Measurements from ENCODE around the gene NDUFAF2. TPM values are rescaled to one million over a fixed set of nuclear protein-coding genes. Genes with fewer than 3 reads are reported as not detected.

Gene NDUFAF2, protein sequence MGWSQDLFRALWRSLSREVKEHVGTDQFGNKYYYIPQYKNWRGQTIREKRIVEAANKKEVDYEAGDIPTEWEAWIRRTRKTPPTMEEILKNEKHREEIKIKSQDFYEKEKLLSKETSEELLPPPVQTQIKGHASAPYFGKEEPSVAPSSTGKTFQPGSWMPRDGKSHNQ
- 43.4 and 44.5 TPM in 2 replicates for total RNA-seq (2022)
- Bru-seq, nascent RNA = percentile 77 among the genes with signal in this experiment
- percentile 53 among the genes with signal in this experiment for BruChase-seq, experiment 1, labeled RNA remaining after a 6-hour chase
- percentile 52 among the genes with signal in this experiment for BruChase-seq, experiment 2, labeled RNA remaining after a 2-hour chase
- long read RNA-seq, transcript NDUFAF2-201 (4 exons, 719 nt) = major isoform, 91 of 116 reads
- long read RNA-seq, partial matches to known transcripts = 1 of 116 reads
- long read RNA-seq, other reads (novel, unspliced or antisense) = 21 of 116 reads

DNA sequence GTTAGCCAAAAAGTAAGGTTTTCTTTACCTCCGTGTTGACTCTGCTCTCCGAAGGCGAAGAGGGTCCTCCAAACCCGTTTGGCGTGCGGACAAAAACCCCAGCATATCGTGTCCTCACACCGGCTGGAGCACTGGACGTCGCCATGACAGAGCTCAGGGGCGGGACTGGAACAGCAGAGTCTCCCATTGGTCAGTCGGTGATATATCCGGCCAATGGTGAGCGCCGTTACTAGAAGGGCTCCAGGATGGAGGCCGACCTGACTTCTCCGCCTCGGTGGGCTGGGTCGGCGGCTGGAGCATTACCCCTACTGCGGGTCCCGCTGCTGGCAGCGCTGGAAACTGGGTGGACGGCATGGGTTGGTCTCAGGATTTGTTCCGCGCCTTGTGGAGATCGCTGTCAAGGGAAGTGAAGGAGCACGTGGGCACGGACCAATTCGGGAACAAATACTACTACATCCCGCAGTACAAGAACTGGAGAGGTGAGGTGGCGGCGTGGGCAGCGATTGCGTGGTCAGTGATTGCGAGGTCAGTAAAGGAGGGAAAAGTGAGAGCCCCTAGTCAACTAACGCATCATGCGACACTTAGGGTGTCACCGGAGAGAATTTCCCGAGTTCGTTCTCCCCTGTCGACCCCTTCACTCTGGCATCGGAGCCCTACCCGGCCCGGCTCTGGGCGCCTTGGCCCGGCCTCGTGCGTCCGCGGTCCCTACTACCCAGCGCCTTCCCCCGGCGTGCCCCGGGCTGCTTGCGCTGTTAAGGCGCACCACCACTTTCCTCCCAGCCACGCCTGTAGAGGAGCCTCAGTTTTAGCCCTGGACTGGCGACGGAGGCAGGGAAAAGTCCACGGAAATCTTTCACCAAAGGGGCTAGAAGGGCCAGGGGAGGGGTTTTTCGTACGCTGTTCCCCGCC lies at the start of gene NDUFAF2, which contains the start of gene ERCC8:
TSS of gene NDUFAF2 (plus strand) at position 302 of the 909 bp plus-strand sequence. CDS start at position 353, 51 bp downstream.
TSS of gene ERCC8 (minus strand) at position 167 of the 909 bp plus-strand sequence. CDS start at position 105, 62 bp downstream.
- no TSS peak for BruUV-seq (replicated peaks)
- CTCF ChIA-PET = interaction anchor here (0.5 to 1.6 kb wide), 3 partner anchors 14 to 997 kb away, joined by 3 to 4 read pairs (median 3); no protein-coding TSS in a partner anchor
- Mint-ChIP-seq H3K9me3 (ENCODE audit: low read depth, unreplicated experiment) (no peaks in the 10 kb centered on the region), H3K27me3 (ENCODE audit: unreplicated experiment) (no peaks in the 10 kb centered on the region), H3K27ac (ENCODE audit: unreplicated experiment) (no peak within 1 kb of the TSS), H3K4me3 (ENCODE audit: low read depth, unreplicated experiment) (no peak within 1 kb of the TSS), H3K4me1 (ENCODE audit: low read depth, unreplicated experiment) (peaks cover 7% of the 10 kb centered on the region), H3K36me3 (ENCODE audit: insufficient read depth, unreplicated experiment) (no peaks in the 10 kb centered on the region)
- TF ChIP-seq CTCF (IDR thresholded peaks at IDR 0.05; ENCODE audit: unreplicated experiment) = no peak
- intact Hi-C loops (cut with micrococcal nuclease; ENCODE audit: unreplicated experiment) = no loop called here
- peak; percentile 90 for DNase-seq

GRCh38 chr5:60896991-60897390 lies 48.0 kb upstream of the NDUFAF2 start:
- Mint-ChIP-seq H3K27ac (ENCODE audit: unreplicated experiment) (no peak overlapping the region), H3K9me3 (ENCODE audit: low read depth, unreplicated experiment) (no peaks in the 10 kb centered on the region), H3K36me3 (ENCODE audit: insufficient read depth, unreplicated experiment) (peaks cover 4% of the 10 kb centered on the region), H3K4me1 (ENCODE audit: low read depth, unreplicated experiment) (no peaks in the 10 kb centered on the region), H3K27me3 (ENCODE audit: unreplicated experiment) (no peaks in the 10 kb centered on the region), H3K4me3 (ENCODE audit: low read depth, unreplicated experiment) (no peak overlapping the region)
- intact Hi-C loops (cut with micrococcal nuclease; ENCODE audit: unreplicated experiment) = no loop called here
- CTCF ChIA-PET = no interaction called here
- no peak for DNase-seq
- BruUV-seq (replicated peaks) = no TSS peak
- no peak for TF ChIP-seq CTCF (IDR thresholded peaks at IDR 0.05; ENCODE audit: unreplicated experiment)

- H3K27me3 Mint-ChIP-seq (ENCODE audit: unreplicated experiment) = no peaks in the 10 kb centered on the region
- CTCF ChIA-PET = no interaction called here
- no peak for DNase-seq
- no peak overlapping the region for H3K4me3 Mint-ChIP-seq (ENCODE audit: low read depth, unreplicated experiment)
- no peak overlapping the region for H3K27ac Mint-ChIP-seq (ENCODE audit: unreplicated experiment)
- no peaks in the 10 kb centered on the region for H3K4me1 Mint-ChIP-seq (ENCODE audit: low read depth, unreplicated experiment)
- intact Hi-C loops (cut with micrococcal nuclease; ENCODE audit: unreplicated experiment) = no loop called here
- TF ChIP-seq CTCF (IDR thresholded peaks at IDR 0.05; ENCODE audit: unreplicated experiment) = no peak
- no peaks in the 10 kb centered on the region for H3K36me3 Mint-ChIP-seq (ENCODE audit: insufficient read depth, unreplicated experiment)
- no TSS peak for BruUV-seq (replicated peaks)
- no peaks in the 10 kb centered on the region for H3K9me3 Mint-ChIP-seq (ENCODE audit: low read depth, unreplicated experiment)
These were observed 41.6 kb upstream of the NDUFAF2 start for GRCh38 chr5:60903356-60903755.

GRCh38 chr5:60916646-60917045 lies 28.4 kb upstream of the NDUFAF2 start:
- intact Hi-C loops (cut with micrococcal nuclease; ENCODE audit: unreplicated experiment) = no loop called here
- Mint-ChIP-seq H3K9me3 (ENCODE audit: low read depth, unreplicated experiment) (peaks cover 4% of the 10 kb centered on the region), H3K36me3 (ENCODE audit: insufficient read depth, unreplicated experiment) (no peaks in the 10 kb centered on the region), H3K27ac (ENCODE audit: unreplicated experiment) (no peak overlapping the region), H3K27me3 (ENCODE audit: unreplicated experiment) (no peaks in the 10 kb centered on the region), H3K4me1 (ENCODE audit: low read depth, unreplicated experiment) (no peaks in the 10 kb centered on the region), H3K4me3 (ENCODE audit: low read depth, unreplicated experiment) (no peak overlapping the region)
- TF ChIP-seq CTCF (IDR thresholded peaks at IDR 0.05; ENCODE audit: unreplicated experiment) = no peak
- CTCF ChIA-PET = no interaction called here
- no TSS peak for BruUV-seq (replicated peaks)
- DNase-seq = no peak

All from Calu3 (cell line).